ENCODE results near the gene SGMS1.

The SGMS1 gene

GRCh38 chr10:50393784-50394467 is 229.8 kb downstream of the SGMS1 start:
- TF ChIP-seq FOXP2 (optimal IDR thresholded peaks at IDR 0.05; ENCODE audit: borderline replicate concordance, extremely low read depth, extremely low read length, insufficient read depth) (no peak), TAF1 (IDR thresholded peaks at IDR 0.05; ENCODE audit: borderline replicate concordance, insufficient read depth, low read length) (no peak), SIN3A (IDR thresholded peaks at IDR 0.05; ENCODE audit: borderline replicate concordance, insufficient read depth, low read length) (no peak), POLR2AphosphoS5 (IDR thresholded peaks at IDR 0.05; ENCODE audit: low read depth, low read length) (no peak)
- TF ChIP-seq, protein P1, sequence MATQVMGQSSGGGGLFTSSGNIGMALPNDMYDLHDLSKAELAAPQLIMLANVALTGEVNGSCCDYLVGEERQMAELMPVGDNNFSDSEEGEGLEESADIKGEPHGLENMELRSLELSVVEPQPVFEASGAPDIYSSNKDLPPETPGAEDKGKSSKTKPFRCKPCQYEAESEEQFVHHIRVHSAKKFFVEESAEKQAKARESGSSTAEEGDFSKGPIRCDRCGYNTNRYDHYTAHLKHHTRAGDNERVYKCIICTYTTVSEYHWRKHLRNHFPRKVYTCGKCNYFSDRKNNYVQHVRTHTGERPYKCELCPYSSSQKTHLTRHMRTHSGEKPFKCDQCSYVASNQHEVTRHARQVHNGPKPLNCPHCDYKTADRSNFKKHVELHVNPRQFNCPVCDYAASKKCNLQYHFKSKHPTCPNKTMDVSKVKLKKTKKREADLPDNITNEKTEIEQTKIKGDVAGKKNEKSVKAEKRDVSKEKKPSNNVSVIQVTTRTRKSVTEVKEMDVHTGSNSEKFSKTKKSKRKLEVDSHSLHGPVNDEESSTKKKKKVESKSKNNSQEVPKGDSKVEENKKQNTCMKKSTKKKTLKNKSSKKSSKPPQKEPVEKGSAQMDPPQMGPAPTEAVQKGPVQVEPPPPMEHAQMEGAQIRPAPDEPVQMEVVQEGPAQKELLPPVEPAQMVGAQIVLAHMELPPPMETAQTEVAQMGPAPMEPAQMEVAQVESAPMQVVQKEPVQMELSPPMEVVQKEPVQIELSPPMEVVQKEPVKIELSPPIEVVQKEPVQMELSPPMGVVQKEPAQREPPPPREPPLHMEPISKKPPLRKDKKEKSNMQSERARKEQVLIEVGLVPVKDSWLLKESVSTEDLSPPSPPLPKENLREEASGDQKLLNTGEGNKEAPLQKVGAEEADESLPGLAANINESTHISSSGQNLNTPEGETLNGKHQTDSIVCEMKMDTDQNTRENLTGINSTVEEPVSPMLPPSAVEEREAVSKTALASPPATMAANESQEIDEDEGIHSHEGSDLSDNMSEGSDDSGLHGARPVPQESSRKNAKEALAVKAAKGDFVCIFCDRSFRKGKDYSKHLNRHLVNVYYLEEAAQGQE (IDR thresholded peaks at IDR 0.05; ENCODE audit: insufficient read depth in 1 of 2, low read depth in 2 of 2, low read length in 2 of 2), result no peak

DNA sequence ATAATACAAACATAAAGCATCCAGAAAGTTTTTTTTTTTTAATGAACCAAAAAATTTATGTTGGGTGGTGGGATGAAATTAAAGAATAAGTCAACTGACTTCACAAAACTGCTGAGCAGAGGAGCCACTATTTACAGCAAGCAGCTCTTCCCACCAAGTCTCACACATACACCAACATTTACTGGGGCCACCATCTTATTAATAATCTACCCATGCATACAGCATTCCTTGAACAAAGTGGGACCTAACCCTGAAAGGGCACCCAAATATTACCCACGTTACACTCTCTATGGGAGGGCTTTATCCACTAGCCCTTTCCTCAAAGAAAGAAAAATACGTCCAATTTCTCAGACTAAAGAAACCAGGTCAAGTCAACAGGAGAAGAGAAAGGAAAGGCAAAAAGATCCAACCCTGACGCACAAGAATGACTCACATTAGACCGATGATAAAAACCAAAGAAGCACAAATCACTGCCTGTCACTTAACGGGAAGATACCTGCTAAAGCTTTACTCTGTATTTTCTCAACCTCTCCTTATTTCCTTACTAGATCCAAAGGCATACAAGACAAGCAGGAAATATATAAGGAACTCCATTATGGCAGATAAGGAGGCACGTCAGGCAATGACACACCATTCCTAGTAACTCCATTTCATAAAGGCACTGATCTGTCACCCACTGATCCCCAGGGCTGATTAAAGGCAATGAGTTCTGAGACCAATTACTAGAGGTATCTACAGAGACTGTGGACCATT is 230.6 kb downstream of the SGMS1 start:
- no peak for TF ChIP-seq FOXP2 (optimal IDR thresholded peaks at IDR 0.05; ENCODE audit: borderline replicate concordance, extremely low read depth, extremely low read length, insufficient read depth)

GRCh38 chr10:50392426-50392825 is 231.3 kb downstream of the SGMS1 start:
- TF ChIP-seq SIN3A (IDR thresholded peaks at IDR 0.05; ENCODE audit: borderline replicate concordance, insufficient read depth, low read length) (no peak), POLR2AphosphoS5 (IDR thresholded peaks at IDR 0.05; ENCODE audit: low read depth, low read length) (no peak), FOXP2 (optimal IDR thresholded peaks at IDR 0.05; ENCODE audit: borderline replicate concordance, extremely low read depth, extremely low read length, insufficient read depth) (no peak), TAF1 (IDR thresholded peaks at IDR 0.05; ENCODE audit: borderline replicate concordance, insufficient read depth, low read length) (no peak)
- TF ChIP-seq, protein P1 (IDR thresholded peaks at IDR 0.05; ENCODE audit: insufficient read depth in 1 of 2, low read depth in 2 of 2, low read length in 2 of 2), result no peak

DNA sequence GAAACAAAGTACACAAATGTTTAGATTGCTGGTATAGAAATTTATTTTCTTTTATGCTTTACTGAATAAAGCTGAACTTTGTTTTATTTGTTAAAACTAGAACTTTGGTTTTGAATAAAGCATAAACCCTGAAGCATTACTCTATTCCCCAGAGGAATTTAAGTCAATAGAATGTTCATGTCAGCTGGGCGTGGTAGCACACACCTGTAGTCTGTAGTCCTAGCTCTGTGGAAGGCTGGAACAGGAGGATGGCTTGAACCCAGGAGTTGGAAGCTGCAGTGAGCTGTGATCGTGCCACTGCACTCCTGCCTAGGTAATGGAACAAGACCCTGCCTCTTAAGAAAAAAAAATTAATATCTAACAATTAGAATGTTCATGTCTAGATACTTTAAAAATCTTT is 233.5 kb downstream of the SGMS1 start:
- no peak for TF ChIP-seq SIN3A (IDR thresholded peaks at IDR 0.05; ENCODE audit: borderline replicate concordance, insufficient read depth, low read length)

GRCh38 chr10:50388181-50388580 is 235.6 kb downstream of the SGMS1 start:
- TF ChIP-seq SIN3A (IDR thresholded peaks at IDR 0.05; ENCODE audit: borderline replicate concordance, insufficient read depth, low read length), result no peak
- TF ChIP-seq, protein P1 (IDR thresholded peaks at IDR 0.05; ENCODE audit: insufficient read depth in 1 of 2, low read depth in 2 of 2, low read length in 2 of 2), result no peak
- TF ChIP-seq TAF1 (IDR thresholded peaks at IDR 0.05; ENCODE audit: borderline replicate concordance, insufficient read depth, low read length), result no peak
- no peak for TF ChIP-seq FOXP2 (optimal IDR thresholded peaks at IDR 0.05; ENCODE audit: borderline replicate concordance, extremely low read depth, extremely low read length, insufficient read depth)
- no peak for TF ChIP-seq POLR2AphosphoS5 (IDR thresholded peaks at IDR 0.05; ENCODE audit: low read depth, low read length)

DNA sequence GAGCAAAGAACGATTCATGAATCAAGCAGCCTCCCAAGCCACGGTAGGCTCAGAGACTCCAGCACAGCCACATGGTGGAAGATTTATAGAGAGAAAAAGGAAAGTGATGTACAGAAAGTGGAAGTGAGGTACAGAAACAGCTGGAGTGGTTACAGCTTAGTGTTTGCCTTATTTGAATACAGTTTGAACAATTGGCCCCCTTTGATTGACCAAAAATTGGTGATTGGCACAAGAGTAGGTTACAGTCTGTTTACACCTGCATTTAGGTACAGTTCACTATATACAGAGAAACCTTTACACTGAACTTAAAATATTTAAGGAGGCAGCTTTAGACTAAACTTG is 236.1 kb downstream of the SGMS1 start:
- TF ChIP-seq POLR2AphosphoS5 (IDR thresholded peaks at IDR 0.05; ENCODE audit: low read depth, low read length), result no peak
- TF ChIP-seq, protein P1 (IDR thresholded peaks at IDR 0.05; ENCODE audit: insufficient read depth in 1 of 2, low read depth in 2 of 2, low read length in 2 of 2), result no peak
